T-helper 1 cell treated with Interleukin-12 subunit alpha and Interleukin-12 subunit beta and Interleukin-4 antibody, amounts not matched to agents 30 μg/mL and 1 μg/mL, for 36 hours (primary cell): Measurements from ENCODE around the gene HERC5.
"Not testable (repeated sequence)": the region's sequence is repeated elsewhere in the genome, so short reads cannot be mapped to it uniquely, and the experiment has no call there.

ENCODE experiments used
- H3K27ac Mint-ChIP-seq: one replicate; pipeline ENCODE4 v1.8.0; 2021; ENCODE audit warnings: mild to moderate bottlenecking, mixed read lengths
- H3K27me3 Mint-ChIP-seq: one replicate; pipeline ENCODE4 v1.8.0; 2021; ENCODE audit warnings: low read depth, mixed read lengths
- H3K36me3 Mint-ChIP-seq: one replicate; pipeline ENCODE4 v1.8.0; 2021; ENCODE audit warnings: low read depth, mixed read lengths
- H3K4me1 Mint-ChIP-seq: one replicate; pipeline ENCODE4 v1.8.0; 2021; ENCODE audit warnings: low read depth, mixed read lengths
- H3K4me3 Mint-ChIP-seq: one replicate; pipeline ENCODE4 v1.8.0; 2021; ENCODE audit warnings: mild to moderate bottlenecking, moderate library complexity, mixed read lengths
- H3K9me3 Mint-ChIP-seq: one replicate; pipeline ENCODE4 v1.8.0; 2021; ENCODE audit warnings: mixed read lengths

HERC5 gene

GRCh38 chr4:88523325-88524129 is 66.6 kb downstream of the HERC5 start, which contains the start of gene PYURF:
Gene PYURF (minus strand): TSS chr4:88523776. CDS start chr4:88523700, 76 bp downstream.
- Mint-ChIP-seq H3K4me3 (peak within 1 kb of the TSS; percentile 92), H3K4me1 (peaks cover 29% of the 10 kb centered on the region), H3K36me3 (peaks cover 12% of the 10 kb centered on the region), H3K27ac (peak within 1 kb of the TSS; percentile 77), H3K9me3 (no peaks in the 10 kb centered on the region), H3K27me3 (no peaks in the 10 kb centered on the region)

GRCh38 chr4:88524171-88524570 is 67.3 kb downstream of the HERC5 start:
- H3K36me3 Mint-ChIP-seq: peaks cover 12% of the 10 kb centered on the region
- no peaks in the 10 kb centered on the region for H3K27me3 Mint-ChIP-seq
- no peak overlapping the region for H3K27ac Mint-ChIP-seq
- H3K4me3 Mint-ChIP-seq: peak overlapping the region; percentile 92
- no peaks in the 10 kb centered on the region for H3K9me3 Mint-ChIP-seq
- H3K4me1 Mint-ChIP-seq: peaks cover 29% of the 10 kb centered on the region

DNA sequence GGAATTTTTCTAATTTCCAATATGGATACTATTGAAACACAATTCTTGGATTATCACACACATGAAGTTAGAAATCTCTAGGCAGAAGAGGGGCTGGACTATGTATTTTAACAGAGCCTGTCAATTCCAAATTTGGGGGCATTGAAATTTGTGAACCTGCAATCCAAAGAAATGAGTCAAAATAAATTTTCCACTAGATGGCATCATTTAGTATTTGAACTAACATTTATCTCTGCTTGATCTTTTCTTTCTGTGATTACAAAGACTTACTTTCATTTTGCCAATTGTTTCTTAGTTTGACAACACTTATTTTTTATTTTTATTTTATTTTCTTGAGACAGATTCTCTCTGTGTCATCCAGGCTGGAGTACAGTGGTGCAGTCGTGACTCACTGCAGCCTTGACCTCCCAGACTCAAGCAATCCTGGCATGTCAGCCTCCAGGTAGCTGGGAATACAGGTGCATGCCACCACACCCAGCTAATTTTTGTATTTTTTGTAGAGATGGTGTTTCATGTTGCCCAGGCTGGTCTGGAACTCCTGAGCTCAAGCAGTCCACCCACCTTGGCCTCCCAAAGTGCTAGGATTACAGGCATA is 69.4 kb downstream of the HERC5 start:
- Mint-ChIP-seq H3K27ac (no peak overlapping the region), H3K9me3 (no peaks in the 10 kb centered on the region), H3K4me3 (no peak overlapping the region), H3K27me3 (no peaks in the 10 kb centered on the region), H3K4me1 (peaks cover 25% of the 10 kb centered on the region), H3K36me3 (peaks cover 5% of the 10 kb centered on the region)

DNA sequence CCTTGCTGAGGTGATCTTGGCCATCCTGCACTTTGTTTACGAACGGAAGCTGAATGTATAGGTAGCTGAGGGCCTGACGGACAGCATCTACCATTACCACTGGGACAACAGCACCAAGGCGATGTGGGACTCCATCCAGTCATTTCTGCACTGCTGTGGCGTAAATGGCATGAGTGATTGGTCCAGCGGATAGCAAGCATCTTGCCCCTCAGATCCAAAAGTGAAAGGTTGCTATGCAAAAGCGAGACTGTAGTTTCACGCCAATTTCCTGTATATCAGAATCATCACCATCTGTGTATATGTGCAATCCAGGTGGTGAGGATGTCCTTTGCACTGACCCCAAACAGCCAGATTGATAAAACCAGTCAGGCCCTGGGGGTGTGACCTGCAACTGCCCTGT is 70.9 kb downstream of the HERC5 start:
- Mint-ChIP-seq H3K27ac (no peak overlapping the region), H3K9me3 (no peaks in the 10 kb centered on the region), H3K27me3 (no peaks in the 10 kb centered on the region), H3K4me1 (peaks cover 17% of the 10 kb centered on the region), H3K36me3 (no peaks in the 10 kb centered on the region), H3K4me3 (no peak overlapping the region)

DNA sequence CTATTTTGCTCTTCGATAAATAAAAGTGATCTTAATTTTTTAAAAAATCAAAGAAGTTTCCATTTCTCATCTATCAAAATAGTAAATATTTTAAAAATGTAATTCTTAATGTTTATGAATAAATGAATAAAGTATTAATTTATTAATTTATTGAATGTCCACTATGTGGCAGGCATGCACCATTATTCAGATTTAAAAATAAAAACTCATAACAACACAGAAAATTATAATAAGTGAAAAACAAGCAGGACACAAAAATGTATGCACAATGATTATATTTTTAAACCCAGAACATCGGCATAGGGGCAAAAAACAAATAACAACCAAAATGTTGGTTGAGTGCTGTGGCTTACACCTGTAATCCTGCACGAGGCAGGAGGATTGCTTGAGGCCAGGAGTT is 71.9 kb downstream of the HERC5 start:
- H3K9me3 Mint-ChIP-seq: no peaks in the 10 kb centered on the region
- no peak overlapping the region for H3K27ac Mint-ChIP-seq
- H3K36me3 Mint-ChIP-seq: no peaks in the 10 kb centered on the region
- H3K4me3 Mint-ChIP-seq: no peak overlapping the region
- H3K27me3 Mint-ChIP-seq: no peaks in the 10 kb centered on the region
- peaks cover 17% of the 10 kb centered on the region for H3K4me1 Mint-ChIP-seq

GRCh38 chr4:88531549-88531948 is 74.6 kb downstream of the HERC5 start:
- H3K4me1 Mint-ChIP-seq: peaks cover 10% of the 10 kb centered on the region
- H3K27ac Mint-ChIP-seq: no peak overlapping the region
- no peaks in the 10 kb centered on the region for H3K27me3 Mint-ChIP-seq
- H3K4me3 Mint-ChIP-seq: no peak overlapping the region
- no peaks in the 10 kb centered on the region for H3K36me3 Mint-ChIP-seq
- H3K9me3 Mint-ChIP-seq: no peaks in the 10 kb centered on the region

GRCh38 chr4:88533088-88533790 is 76.3 kb downstream of the HERC5 start:
- Mint-ChIP-seq H3K27ac (no peak overlapping the region), H3K27me3 (no peaks in the 10 kb centered on the region), H3K4me1 (peaks cover under 1% of the 10 kb centered on the region), H3K9me3 (no peaks in the 10 kb centered on the region), H3K36me3 (no peaks in the 10 kb centered on the region), H3K4me3 (no peak overlapping the region)

GRCh38 chr4:88533937-88534750 is 77.2 kb downstream of the HERC5 start:
- Mint-ChIP-seq H3K27ac (no peak overlapping the region), H3K4me3 (no peak overlapping the region), H3K9me3 (no peaks in the 10 kb centered on the region), H3K36me3 (no peaks in the 10 kb centered on the region), H3K27me3 (no peaks in the 10 kb centered on the region), H3K4me1 (no peaks in the 10 kb centered on the region)

- Mint-ChIP-seq H3K9me3 (no peaks in the 10 kb centered on the region), H3K27ac (no peak overlapping the region), H3K4me1 (peaks cover 5% of the 10 kb centered on the region), H3K4me3 (no peak overlapping the region), H3K27me3 (peaks cover 3% of the 10 kb centered on the region), H3K36me3 (no peaks in the 10 kb centered on the region)
These were observed 78.3 kb downstream of the HERC5 start for GRCh38 chr4:88535090-88535755.

- no peak overlapping the region for H3K4me3 Mint-ChIP-seq
- H3K36me3 Mint-ChIP-seq: no peaks in the 10 kb centered on the region
- H3K9me3 Mint-ChIP-seq: no peaks in the 10 kb centered on the region
- peaks cover 19% of the 10 kb centered on the region for H3K27me3 Mint-ChIP-seq
- H3K27ac Mint-ChIP-seq: no peak overlapping the region
- peaks cover 5% of the 10 kb centered on the region for H3K4me1 Mint-ChIP-seq
These were observed 80.8 kb downstream of the HERC5 start for GRCh38 chr4:88537709-88538108.

GRCh38 chr4:88539322-88540068 is 82.6 kb downstream of the HERC5 start:
- not testable (repeated sequence) for H3K27ac Mint-ChIP-seq, H3K4me3 Mint-ChIP-seq, H3K9me3 Mint-ChIP-seq, H3K36me3 Mint-ChIP-seq, H3K4me1 Mint-ChIP-seq
- H3K27me3 Mint-ChIP-seq: peaks cover 30% of the 10 kb centered on the region

DNA sequence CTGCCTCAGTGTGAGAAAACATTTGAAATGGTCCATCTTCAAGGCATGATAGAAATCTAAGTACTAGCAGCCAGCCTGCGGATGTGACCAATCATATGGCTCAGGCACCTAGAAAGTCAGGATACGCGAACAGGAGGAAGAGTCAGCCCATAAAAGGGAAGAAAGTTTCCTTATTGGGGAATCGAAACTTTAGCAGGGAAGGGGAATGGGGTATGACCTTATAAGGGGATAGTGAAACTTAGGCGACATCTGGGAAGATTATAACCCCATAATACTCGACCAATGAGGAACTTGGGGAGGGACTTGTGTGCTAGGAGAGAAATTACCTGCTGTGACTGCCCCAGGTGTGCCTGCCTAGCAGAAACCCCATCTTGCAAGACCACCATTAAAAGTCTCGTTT is 92.9 kb downstream of the HERC5 start:
- no peaks in the 10 kb centered on the region for H3K27me3 Mint-ChIP-seq
- no peaks in the 10 kb centered on the region for H3K9me3 Mint-ChIP-seq
- no peak overlapping the region for H3K27ac Mint-ChIP-seq
- no peaks in the 10 kb centered on the region for H3K36me3 Mint-ChIP-seq
- peaks cover 2% of the 10 kb centered on the region for H3K4me1 Mint-ChIP-seq
- no peak overlapping the region for H3K4me3 Mint-ChIP-seq
